K562 (cell line): ENCODE results near the gene KLK11. TPM values are rescaled to one million over a fixed set of nuclear protein-coding genes. Genes with fewer than 3 reads are reported as not detected.

ENCODE experiments used
- ATAC-seq: fragments of 200-7000 bp; cut with Tn5 transposase; 3 replicates; pipeline ENCODE4 v1.9.1; 2020; ENCODE audit warnings: moderate library complexity
- BruUV-seq: library from RNA; stranded (reverse); fragments of 400-500 nt; replicated peaks from 2 replicates; lab custom pipeline; 2021; lab: Mats Ljungman, UMichigan
- CTCF ChIA-PET: fragments of 300-600 bp; formaldehyde crosslinking; extraction: SDS; loops from one replicate; lab custom pipeline; 2021; ENCODE audit warnings: low intra/inter-chr PET ratio; lab: Yijun Ruan, JAX
- POLR2A ChIA-PET: fragments of 300-600, 350-650 bp; sonication (Branson Sonifier 250); formaldehyde crosslinking; extraction: SDS; loops from one replicate; lab custom pipeline; 2021; ENCODE audit warnings: antibody characterized with exemption, inconsistent platforms; lab: Yijun Ruan, JAX
- DNase-seq, 4 experiments: peaks; one replicate each; pipeline versions ENCODE4 v3.0.0 to v3.0.0-alpha.2; 2011 to 2018; ENCODE audit warnings: low spot score in 3 of 4, mixed read lengths in 3 of 4; ENCODE audit errors: extremely low read depth in 1 of 4
- FAIRE-seq: peaks from 2 replicates; lab custom pipeline; 2011; peaks lifted over from hg19 to GRCh38; lab: Jason Lieb, UNC
- H2AFZ ChIP-seq: 2 replicates; pipeline ENCODE4 v1.6.0; 2011; ENCODE audit warnings: low read depth, low read length, control low read depth, inconsistent platforms
- H3K27ac ChIP-seq: fragments of 200-600 bp; 3 replicates; pipeline ENCODE4 v1.8.0; 2011; ENCODE audit warnings: low read depth, mild to moderate bottlenecking, control low read depth, inconsistent platforms, low read length, moderate library complexity, mixed read lengths; ENCODE audit errors: extremely low read depth
- H3K27me3 ChIP-seq, 2 experiments: fragments of 300-600 bp in 1 of 2; 2 replicates in 1 of 2; 3 replicates in 1 of 2; pipeline versions ENCODE4 v1.6.0 to v1.8.0; 2011; ENCODE audit warnings: inconsistent platforms in 2 of 2, low read length in 2 of 2, mild to moderate bottlenecking in 1 of 2, mixed read lengths in 1 of 2, moderate library complexity in 1 of 2; ENCODE audit not compliant: control insufficient read depth in 2 of 2, insufficient read depth in 2 of 2
- H3K36me3 ChIP-seq: fragments of 300-600 bp; 3 replicates; pipeline ENCODE4 v1.8.0; 2011; ENCODE audit warnings: mild to moderate bottlenecking, low read length, inconsistent platforms; ENCODE audit not compliant: control insufficient read depth, insufficient read depth
- H3K4me1 ChIP-seq, 2 experiments: fragments of 200-600 bp in 1 of 2; replicated peaks in 1 of 2; 2 replicates in 1 of 2; 3 replicates in 1 of 2; pipeline versions ENCODE4 v1.5.1 to v1.8.0; 2011; ENCODE audit warnings: inconsistent platforms in 2 of 2, low read length in 2 of 2, mild to moderate bottlenecking in 1 of 2, mixed read lengths in 1 of 2, moderate library complexity in 1 of 2; ENCODE audit not compliant: control insufficient read depth in 2 of 2, insufficient read depth in 2 of 2
- H3K4me2 ChIP-seq: 2 replicates; pipeline ENCODE4 v1.6.1; 2011; ENCODE audit warnings: low read length, control low read depth, inconsistent platforms, mixed read lengths; ENCODE audit not compliant: insufficient read depth
- H3K4me3 ChIP-seq: fragments of 200-600 bp; sonication (generic), shearing (Covaris generic); 2 replicates; pipeline ENCODE4 v1.5.1; 2016; ENCODE audit warnings: control low read depth, inconsistent platforms
- H3K79me2 ChIP-seq: fragments of 200-600 bp; 3 replicates; pipeline ENCODE4 v1.8.0; 2011; ENCODE audit warnings: low read length, inconsistent platforms; ENCODE audit not compliant: control insufficient read depth, insufficient read depth
- H3K9ac ChIP-seq, 2 experiments: 2 replicates each; pipeline versions ENCODE4 v1.6.0 to v1.6.1; 2011; ENCODE audit warnings: low read depth in 2 of 2, low read length in 2 of 2, control low read depth in 1 of 2, inconsistent platforms in 1 of 2, mild to moderate bottlenecking in 1 of 2, mixed read lengths in 1 of 2; ENCODE audit not compliant: insufficient read depth in 1 of 2
- H3K9me1 ChIP-seq: one replicate; pipeline ENCODE4 v1.6.0; 2011; ENCODE audit warnings: inconsistent platforms, mild to moderate bottlenecking, low read length, moderate library complexity; ENCODE audit not compliant: control insufficient read depth, insufficient read depth
- H3K9me3 ChIP-seq: replicated peaks from 2 replicates; pipeline ENCODE4 v1.5.1; 2011; ENCODE audit warnings: low read depth, low read length, inconsistent platforms; ENCODE audit not compliant: control insufficient read depth, insufficient read depth
- H4K20me1 ChIP-seq: replicated peaks from 2 replicates; pipeline ENCODE4 v1.6.1; 2011; ENCODE audit warnings: low read length, inconsistent platforms, mixed read lengths; ENCODE audit not compliant: control insufficient read depth, insufficient read depth
- CHD1 ChIP-seq: fragments of 200-600 bp; sonication (generic); IDR thresholded peaks from one replicate; pipeline ENCODE4 v1.6.1; 2012; ENCODE audit warnings: mild to moderate bottlenecking, moderate library complexity, low read length, inconsistent platforms
- CTBP1 ChIP-seq: fragments of 450-650 bp; IDR thresholded peaks from 2 replicates; pipeline ENCODE4 v1.6.1; 2016; ENCODE audit warnings: borderline replicate concordance
- SRSF1 ChIP-seq: fragments of 200-400 bp; formaldehyde crosslinking; IDR thresholded peaks from 2 replicates; pipeline ENCODE4 v1.6.1; 2017; ENCODE audit warnings: mild to moderate bottlenecking, low read depth, low read length, moderate library complexity
- ZKSCAN8 ChIP-seq: fragments of 200-800 bp; sonication (Bioruptor generic); IDR thresholded peaks from 2 replicates; pipeline ENCODE4 v1.6.1; 2016; ENCODE audit warnings: missing genetic modification characterization, missing compliant biosample characterization
- ZNF174 ChIP-seq: fragments of 250-450 bp; sonication (Bioruptor Pico); IDR thresholded peaks from 2 replicates; pipeline ENCODE4 v1.4.0; 2020; ENCODE audit warnings: mild to moderate bottlenecking
- ZNF668 ChIP-seq: fragments of 250-450 bp; sonication (Bioruptor Pico); IDR thresholded peaks from 2 replicates; pipeline ENCODE4 v1.8.0; 2022; ENCODE audit warnings: mild to moderate bottlenecking, inconsistent platforms
- WGBS: fragments of 100-300 bp; shearing (Covaris generic); methylation state at CpG from one replicate; pipeline ENCODE4 v1.1.6; 2016; ENCODE audit warnings: low coverage, mixed read lengths; ENCODE audit not compliant: insufficient coverage; ENCODE audit errors: missing lambda C conversion rate; 5-methylcytosine and 5-hydroxymethylcytosine counted together
- in situ Hi-C: fragments of 300-500 bp; cut with MboI; formaldehyde crosslinking; loops from 4 replicates; pipeline ENCODE4 v1.15.0; 2018; ENCODE audit warnings: inconsistent platforms, mixed read lengths
- intact Hi-C: fragments of 100-400 bp; cut with micrococcal nuclease; formaldehyde crosslinking; loops from 2 replicates; pipeline ENCODE4 v1.14.2; 2022
- polyA plus RNA-seq, 8 experiments: library from polyadenylated mRNA; depleted of rRNA in 4 of 8; stranded (reverse) in 5 of 8; unstranded in 3 of 8; fragments of >200 nt; fragmentation: Nextera tagmentation in 2 of 8; fragmentation: Illumina TruSeq in 1 of 8; extraction: Ambion mirVana in 2 of 8; extraction: Trizol in 1 of 8; gene quantifications; 2 replicates each; pipeline versions ENCODE4 v1.2.1 to v1.2.3, GENCODE V29; 2011 to 2014; ENCODE audit warnings: inconsistent platforms in 1 of 8, missing spikeins in 1 of 8
- total RNA-seq, 7 experiments: library from RNA; depleted of rRNA in 6 of 7; stranded (reverse); fragments of >200 nt in 6 of 7; fragmentation: Illumina TruSeq in 2 of 7; extraction: Trizol in 2 of 7; gene quantifications; 2 replicates each; pipeline versions ENCODE4 v1.2.1 to v1.2.3, GENCODE V29; 2011 to 2021; ENCODE audit warnings: low replicate concordance in 1 of 7
- TF ChIP-seq, protein P1 (sequence below): sonication (generic); formaldehyde crosslinking; IDR thresholded peaks from 2 replicates; pipeline ENCODE4 v1.8.1; 2023; ENCODE audit warnings: mild to moderate bottlenecking, missing genetic modification reagents, moderate library complexity

Gene KLK11
- total and polyA plus RNA-seq, 9 of the 15 experiments (the other 6 are each of a cell fraction or from before 2014, with no cell fraction given): not detected

DNA sequence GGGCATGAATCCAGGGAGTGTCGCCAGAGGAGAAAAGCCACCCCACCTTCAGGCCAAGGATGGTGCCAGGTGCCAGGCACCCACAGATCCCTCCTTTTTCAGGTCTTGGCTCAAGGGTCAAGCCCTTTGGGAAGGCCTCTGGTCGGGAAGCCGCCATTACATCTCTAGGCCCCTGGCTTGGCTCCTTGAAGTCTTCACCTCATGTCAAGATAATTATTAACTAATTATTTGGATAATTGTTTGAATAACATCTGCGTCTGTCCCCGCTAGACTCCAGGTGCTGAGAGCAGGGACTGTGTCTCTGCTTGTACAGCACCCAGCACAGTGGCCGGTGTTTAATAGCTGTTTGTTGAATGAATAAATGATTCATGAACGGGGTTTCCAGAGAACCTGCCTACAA is 37.2 kb upstream of the KLK11 start:
- peaks cover 16 to 18% of the 10 kb centered on the region in 2 experiments for H3K4me1 ChIP-seq
- H3K9me1 ChIP-seq: no peaks in the 10 kb centered on the region
- H2AFZ ChIP-seq: no peak overlapping the region
- no peak overlapping the region for H3K4me3 ChIP-seq
- TF ChIP-seq CTBP1 (no peak), ZNF174 (CRISPR knock-in tag) (no peak), ZKSCAN8 (no peak), CHD1 (no peak), ZNF668 (CRISPR knock-in tag) (no peak), SRSF1 (no peak)
- TF ChIP-seq, protein P1, sequence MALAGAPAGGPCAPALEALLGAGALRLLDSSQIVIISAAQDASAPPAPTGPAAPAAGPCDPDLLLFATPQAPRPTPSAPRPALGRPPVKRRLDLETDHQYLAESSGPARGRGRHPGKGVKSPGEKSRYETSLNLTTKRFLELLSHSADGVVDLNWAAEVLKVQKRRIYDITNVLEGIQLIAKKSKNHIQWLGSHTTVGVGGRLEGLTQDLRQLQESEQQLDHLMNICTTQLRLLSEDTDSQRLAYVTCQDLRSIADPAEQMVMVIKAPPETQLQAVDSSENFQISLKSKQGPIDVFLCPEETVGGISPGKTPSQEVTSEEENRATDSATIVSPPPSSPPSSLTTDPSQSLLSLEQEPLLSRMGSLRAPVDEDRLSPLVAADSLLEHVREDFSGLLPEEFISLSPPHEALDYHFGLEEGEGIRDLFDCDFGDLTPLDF (CRISPR knock-in tag): no peak
- ChIA-PET CTCF (no interaction called here), POLR2A (no interaction called here)
- 67% methylated on average over 7 of the region's 7 CpGs for WGBS
- no peak overlapping the region for H3K9ac ChIP-seq
- FAIRE-seq (no peak), ATAC-seq (no peak), DNase-seq (no peak)
- intact Hi-C loops: no loop called here
- no peaks in the 10 kb centered on the region for H3K9me3 ChIP-seq
- no peak overlapping the region for H3K4me2 ChIP-seq
- BruUV-seq: no TSS peak
- H3K79me2 ChIP-seq: no peaks in the 10 kb centered on the region
- no peaks in the 10 kb centered on the region for H4K20me1 ChIP-seq
- H3K36me3 ChIP-seq: no peaks in the 10 kb centered on the region
- H3K27ac ChIP-seq: no peak overlapping the region
- peaks cover 1 to 8% of the 10 kb centered on the region in 2 experiments; a peak in 1 of 5 replicates for H3K27me3 ChIP-seq
- in situ Hi-C loops: no loop called here
